PC-9 (cell line): Measurements from ENCODE around the gene TEPSIN.

Experiments
- EZH2 ChIP-seq: fragments of 200-600 bp; sonication (generic); IDR thresholded peaks from 2 replicates; pipeline ENCODE4 v1.8.0; 2017; ENCODE audit warnings: antibody characterized with exemption, low read depth
- TF ChIP-seq, protein P1 (sequence below): fragments of 200-600 bp; sonication (generic); conservative IDR thresholded peaks from 2 replicates; pipeline ENCODE4 v1.6.1; 2017; ENCODE audit warnings: mixed run types, antibody characterized with exemption, mild to moderate bottlenecking, moderate library complexity

DNA sequence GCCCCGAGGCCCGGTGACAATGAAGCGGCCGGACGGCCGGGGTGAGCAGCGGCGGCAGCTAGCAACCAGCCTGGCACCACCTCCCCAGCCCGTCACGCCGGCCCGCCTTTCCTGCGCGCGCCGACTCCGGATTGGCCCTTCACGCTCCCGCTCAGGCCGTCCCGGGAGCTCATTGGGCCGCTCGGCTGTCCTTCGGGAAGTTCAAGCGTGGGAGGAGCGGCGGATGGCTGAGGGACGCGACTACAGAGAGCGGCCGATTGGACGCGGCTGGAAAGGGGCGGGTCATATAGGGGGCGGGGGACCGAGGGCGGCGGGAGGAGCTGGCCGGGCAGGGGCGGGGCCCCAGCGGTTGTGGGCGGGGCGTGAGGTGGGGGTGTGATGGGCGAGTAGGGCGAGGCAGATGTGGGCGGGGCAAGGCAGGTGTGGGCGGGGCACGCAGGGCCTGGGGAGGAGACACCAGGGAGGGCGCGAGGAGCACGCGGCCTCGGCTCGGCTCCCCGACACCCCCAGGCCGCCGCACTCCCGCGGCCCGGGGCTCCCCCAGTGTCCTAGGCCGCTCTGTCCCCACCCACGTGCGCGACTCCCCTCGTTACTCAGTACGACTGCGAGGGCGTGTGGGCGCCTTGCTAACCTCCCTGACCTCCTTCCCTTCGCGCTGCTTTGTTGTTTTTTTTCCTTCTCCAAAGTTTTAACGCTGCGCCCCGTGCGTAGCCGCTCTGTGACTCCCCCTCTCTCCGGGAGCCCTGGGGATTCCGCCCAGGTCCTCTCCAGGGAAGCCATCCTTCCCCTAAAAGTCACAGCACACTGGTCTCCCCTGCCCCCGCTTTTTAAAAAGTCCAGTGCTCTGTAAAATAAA, 15.7 kb downstream of the TEPSIN start, which contains the start of gene CEP131:
- TF ChIP-seq, protein P1, sequence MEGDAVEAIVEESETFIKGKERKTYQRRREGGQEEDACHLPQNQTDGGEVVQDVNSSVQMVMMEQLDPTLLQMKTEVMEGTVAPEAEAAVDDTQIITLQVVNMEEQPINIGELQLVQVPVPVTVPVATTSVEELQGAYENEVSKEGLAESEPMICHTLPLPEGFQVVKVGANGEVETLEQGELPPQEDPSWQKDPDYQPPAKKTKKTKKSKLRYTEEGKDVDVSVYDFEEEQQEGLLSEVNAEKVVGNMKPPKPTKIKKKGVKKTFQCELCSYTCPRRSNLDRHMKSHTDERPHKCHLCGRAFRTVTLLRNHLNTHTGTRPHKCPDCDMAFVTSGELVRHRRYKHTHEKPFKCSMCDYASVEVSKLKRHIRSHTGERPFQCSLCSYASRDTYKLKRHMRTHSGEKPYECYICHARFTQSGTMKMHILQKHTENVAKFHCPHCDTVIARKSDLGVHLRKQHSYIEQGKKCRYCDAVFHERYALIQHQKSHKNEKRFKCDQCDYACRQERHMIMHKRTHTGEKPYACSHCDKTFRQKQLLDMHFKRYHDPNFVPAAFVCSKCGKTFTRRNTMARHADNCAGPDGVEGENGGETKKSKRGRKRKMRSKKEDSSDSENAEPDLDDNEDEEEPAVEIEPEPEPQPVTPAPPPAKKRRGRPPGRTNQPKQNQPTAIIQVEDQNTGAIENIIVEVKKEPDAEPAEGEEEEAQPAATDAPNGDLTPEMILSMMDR, result no peak
- TF ChIP-seq EZH2, result no peak
